Hepatocyte (in vitro differentiated cells): ENCODE results near the gene TMEM255B. TPM values are rescaled to one million over a fixed set of nuclear protein-coding genes. Genes with fewer than 3 reads are reported as not detected.

Experiments used
- DNase-seq: peaks from one replicate; pipeline ENCODE4 v3.0.0-alpha.2; 2016; ENCODE audit warnings: low spot score
- H2AFZ ChIP-seq: fragments of 200-600 bp; sonication (generic); 2 replicates; pipeline ENCODE4 v1.6.0; 2016; ENCODE audit warnings: antibody characterized with exemption, mild to moderate bottlenecking
- H3K27ac ChIP-seq: fragments of 200-600 bp; sonication (generic); 2 replicates; pipeline ENCODE4 v1.5.1; 2016; ENCODE audit warnings: mild to moderate bottlenecking
- H3K27me3 ChIP-seq: fragments of 200-600 bp; sonication (generic); 2 replicates; pipeline ENCODE4 v1.6.1; 2016
- H3K36me3 ChIP-seq: fragments of 200-600 bp; sonication (generic); replicated peaks from 2 replicates; pipeline ENCODE4 v1.5.1; 2016; ENCODE audit warnings: low read depth; ENCODE audit not compliant: insufficient read depth
- H3K4me1 ChIP-seq: fragments of 200-600 bp; sonication (generic); 2 replicates; pipeline ENCODE4 v1.5.1; 2016; ENCODE audit warnings: mild to moderate bottlenecking, moderate library complexity; ENCODE audit not compliant: insufficient read depth
- H3K4me2 ChIP-seq: fragments of 200-600 bp; sonication (generic); 2 replicates; pipeline ENCODE4 v1.6.0; 2016
- H3K4me3 ChIP-seq: fragments of 200-600 bp; sonication (generic); 2 replicates; pipeline ENCODE4 v1.5.1; 2016; ENCODE audit warnings: mild to moderate bottlenecking
- H3K79me2 ChIP-seq: fragments of 200-600 bp; sonication (generic); 2 replicates; pipeline ENCODE4 v1.6.0; 2017; ENCODE audit warnings: mild to moderate bottlenecking
- H3K9me2 ChIP-seq: fragments of 200-600 bp; sonication (generic); replicated peaks from 2 replicates; pipeline ENCODE4 v1.6.0; 2017; ENCODE audit warnings: mild to moderate bottlenecking; ENCODE audit not compliant: insufficient read depth
- H3K9me3 ChIP-seq: fragments of 200-600 bp; sonication (generic); 2 replicates; pipeline ENCODE4 v1.5.1; 2016; ENCODE audit warnings: low read depth, mild to moderate bottlenecking
- H4K20me1 ChIP-seq: fragments of 200-600 bp; sonication (generic); 2 replicates; pipeline ENCODE4 v1.6.0; 2016; ENCODE audit warnings: mild to moderate bottlenecking; ENCODE audit not compliant: insufficient read depth, poor library complexity, severe bottlenecking
- EZH2 ChIP-seq: fragments of 200-600 bp; sonication (generic); IDR thresholded peaks from 2 replicates; pipeline ENCODE4 v1.6.1; 2016; ENCODE audit warnings: antibody characterized with exemption, mild to moderate bottlenecking, borderline replicate concordance
- EZH2phosphoT487 ChIP-seq: fragments of 200-600 bp; sonication (generic); IDR thresholded peaks from one replicate; pipeline ENCODE4 v1.6.1; 2018; ENCODE audit warnings: antibody characterized with exemption, mild to moderate bottlenecking, low read depth, moderate library complexity; ENCODE audit not compliant: unreplicated experiment, severe bottlenecking
- WGBS: methylation state at CpG from one replicate; pipeline ENCODE4 v1.1.6; 2016; ENCODE audit warnings: low lambda C conversion rate; ENCODE audit errors: missing lambda C conversion rate; 5-methylcytosine and 5-hydroxymethylcytosine counted together
- polyA plus RNA-seq: library from polyadenylated mRNA; unstranded; fragments of >200 nt; fragmentation: Nextera tagmentation; extraction: Ambion mirVana; gene quantifications from 2 replicates; pipeline ENCODE4 v1.2.1, GENCODE V29; 2016
- total RNA-seq: library from RNA; depleted of rRNA; stranded (reverse); fragments of >200 nt; gene quantifications from 2 replicates; pipeline ENCODE4 v1.2.3, GENCODE V29; 2014
- TF ChIP-seq, protein P1 (sequence below): fragments of 200-600 bp; sonication (generic); IDR thresholded peaks from 2 replicates; pipeline ENCODE4 v1.5.1; 2016; ENCODE audit warnings: antibody characterized with exemption, mild to moderate bottlenecking; ENCODE audit not compliant: poor library complexity

The TMEM255B gene
- total and polyA plus RNA-seq, 2 experiments from 2014 or later = 0.10 to 4.0 TPM

DNA sequence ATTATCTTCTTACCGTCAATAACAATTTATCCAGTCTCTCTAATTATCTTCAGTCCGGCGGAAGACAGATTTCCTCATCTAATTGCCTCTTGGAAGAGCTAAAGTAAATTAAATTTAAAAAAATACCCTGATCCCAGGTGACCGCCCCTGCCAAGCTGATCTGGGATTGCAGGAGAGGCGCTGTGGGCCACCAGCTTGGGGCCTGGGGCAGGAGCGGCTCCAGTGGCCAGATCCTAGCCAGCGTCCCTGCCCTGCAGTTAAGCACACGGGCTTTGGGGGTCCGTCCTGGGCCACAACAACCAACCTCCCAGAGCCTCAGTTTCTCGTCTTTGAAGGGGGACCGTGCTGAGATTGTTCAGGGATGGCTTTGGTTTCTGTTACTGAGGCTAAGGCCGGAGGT lies 12.4 kb upstream of the TMEM255B start:
- H3K4me1 ChIP-seq = peaks cover 12% of the 10 kb centered on the region
- peak overlapping the region; percentile 76 for H3K27ac ChIP-seq
- no peaks in the 10 kb centered on the region for H3K9me2 ChIP-seq
- H3K4me3 ChIP-seq = no peak overlapping the region
- TF ChIP-seq EZH2 (no peak), EZH2phosphoT487 (no peak)
- TF ChIP-seq, protein P1, sequence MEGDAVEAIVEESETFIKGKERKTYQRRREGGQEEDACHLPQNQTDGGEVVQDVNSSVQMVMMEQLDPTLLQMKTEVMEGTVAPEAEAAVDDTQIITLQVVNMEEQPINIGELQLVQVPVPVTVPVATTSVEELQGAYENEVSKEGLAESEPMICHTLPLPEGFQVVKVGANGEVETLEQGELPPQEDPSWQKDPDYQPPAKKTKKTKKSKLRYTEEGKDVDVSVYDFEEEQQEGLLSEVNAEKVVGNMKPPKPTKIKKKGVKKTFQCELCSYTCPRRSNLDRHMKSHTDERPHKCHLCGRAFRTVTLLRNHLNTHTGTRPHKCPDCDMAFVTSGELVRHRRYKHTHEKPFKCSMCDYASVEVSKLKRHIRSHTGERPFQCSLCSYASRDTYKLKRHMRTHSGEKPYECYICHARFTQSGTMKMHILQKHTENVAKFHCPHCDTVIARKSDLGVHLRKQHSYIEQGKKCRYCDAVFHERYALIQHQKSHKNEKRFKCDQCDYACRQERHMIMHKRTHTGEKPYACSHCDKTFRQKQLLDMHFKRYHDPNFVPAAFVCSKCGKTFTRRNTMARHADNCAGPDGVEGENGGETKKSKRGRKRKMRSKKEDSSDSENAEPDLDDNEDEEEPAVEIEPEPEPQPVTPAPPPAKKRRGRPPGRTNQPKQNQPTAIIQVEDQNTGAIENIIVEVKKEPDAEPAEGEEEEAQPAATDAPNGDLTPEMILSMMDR = no peak
- DNase-seq = no peak
- H3K79me2 ChIP-seq = no peaks in the 10 kb centered on the region
- no peaks in the 10 kb centered on the region for H3K27me3 ChIP-seq
- no peak overlapping the region for H3K4me2 ChIP-seq
- WGBS = 82% methylated on average over 12 of the region's 12 CpGs
- H2AFZ ChIP-seq = no peak overlapping the region
- no peaks in the 10 kb centered on the region for H3K36me3 ChIP-seq
- H3K9me3 ChIP-seq = no peaks in the 10 kb centered on the region
- H4K20me1 ChIP-seq = no peaks in the 10 kb centered on the region

DNA sequence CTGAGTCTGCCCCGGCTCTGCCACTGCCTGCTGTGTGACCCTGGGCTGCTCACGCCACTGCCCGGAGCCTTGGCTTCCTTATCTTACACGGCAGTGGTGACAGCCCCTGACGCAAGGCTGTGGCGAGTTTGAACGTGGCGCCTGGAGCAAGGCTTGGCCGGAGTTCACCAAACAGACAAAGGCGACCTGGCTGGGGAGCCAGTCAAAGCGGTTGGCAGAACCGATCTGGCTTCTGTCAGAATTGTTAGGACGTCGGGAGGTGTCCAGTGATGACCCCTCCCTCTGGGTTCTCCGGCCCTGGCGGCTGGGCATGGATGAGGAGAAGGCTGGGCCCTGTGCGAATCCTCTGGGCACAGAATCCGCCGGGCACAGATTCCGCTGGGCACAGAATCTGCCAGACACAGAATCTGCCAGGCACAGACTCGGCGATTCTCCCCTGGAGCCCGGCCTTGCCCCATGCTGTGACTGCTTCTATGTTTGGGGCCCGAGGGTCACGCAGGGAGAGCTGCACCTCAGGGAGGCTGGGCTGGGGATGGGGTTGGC lies 11.7 kb upstream of the TMEM255B start:
- H3K4me2 ChIP-seq = no peak overlapping the region
- H3K4me3 ChIP-seq = no peak overlapping the region
- H3K9me3 ChIP-seq = no peaks in the 10 kb centered on the region
- peaks cover 7% of the 10 kb centered on the region for H3K4me1 ChIP-seq
- WGBS = 86% methylated on average over 23 of the region's 25 CpGs
- TF ChIP-seq EZH2 (no peak), EZH2phosphoT487 (no peak)
- TF ChIP-seq, protein P1 = no peak
- no peaks in the 10 kb centered on the region for H4K20me1 ChIP-seq
- no peaks in the 10 kb centered on the region for H3K79me2 ChIP-seq
- no peak overlapping the region for H2AFZ ChIP-seq
- DNase-seq = no peak
- H3K36me3 ChIP-seq = no peaks in the 10 kb centered on the region
- H3K27ac ChIP-seq = no peak overlapping the region
- H3K9me2 ChIP-seq = no peaks in the 10 kb centered on the region
- H3K27me3 ChIP-seq = no peaks in the 10 kb centered on the region

DNA sequence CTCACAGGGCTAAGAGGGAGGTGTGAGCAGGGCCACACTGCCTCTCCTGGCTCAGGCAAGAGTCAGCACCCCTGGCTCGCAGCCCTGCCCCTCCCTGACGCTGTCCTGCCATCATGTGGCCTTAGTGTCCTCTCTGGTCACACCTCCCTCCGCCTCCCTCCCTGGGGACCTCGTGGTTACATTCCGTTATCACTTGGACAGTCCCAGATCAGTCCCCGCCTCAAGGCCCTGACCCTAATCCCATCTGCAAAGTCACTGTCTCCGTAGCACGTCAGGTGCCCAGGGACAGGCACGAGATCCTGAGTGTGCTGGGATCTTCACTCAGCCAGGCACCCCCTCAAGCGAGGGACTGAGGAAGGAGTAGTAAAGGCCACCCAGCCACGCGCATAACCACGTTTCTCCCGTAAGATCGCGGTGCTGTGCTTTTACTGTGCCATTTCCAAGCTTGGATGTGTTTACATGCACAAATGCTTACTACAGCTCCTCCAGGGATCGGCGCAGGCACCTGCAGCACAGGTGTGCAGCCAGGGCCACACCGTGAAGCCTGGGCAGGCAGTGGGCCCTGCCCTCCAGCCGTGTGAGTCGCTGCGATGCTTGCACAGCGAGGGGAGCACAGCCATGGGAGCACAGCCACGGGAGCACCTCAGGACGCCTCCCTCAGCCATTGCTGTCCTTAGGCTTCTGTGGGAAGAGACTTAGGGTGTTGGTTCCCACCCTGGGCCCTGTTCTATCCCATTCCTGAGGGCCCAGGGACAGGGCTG lies 10.7 kb upstream of the TMEM255B start:
- Histone ChIP-seq H3K9me3 (no peaks in the 10 kb centered on the region), H3K27ac (no peak overlapping the region), H3K36me3 (no peaks in the 10 kb centered on the region), H3K4me2 (no peak overlapping the region), H2AFZ (no peak overlapping the region), H3K4me1 (peaks cover 2% of the 10 kb centered on the region), H3K4me3 (no peak overlapping the region), H3K79me2 (no peaks in the 10 kb centered on the region), H3K9me2 (no peaks in the 10 kb centered on the region), H3K27me3 (no peaks in the 10 kb centered on the region), H4K20me1 (no peaks in the 10 kb centered on the region)
- DNase-seq = no peak
- TF ChIP-seq EZH2phosphoT487 (no peak), EZH2 (no peak)
- TF ChIP-seq, protein P1 = no peak
- 84% methylated on average over 25 of the region's 25 CpGs for WGBS
